ENCODE results near the gene MACROD2. TPM values are rescaled to one million over a fixed set of nuclear protein-coding genes. Genes with fewer than 3 reads are reported as not detected.

Gene MACROD2
- total RNA-seq, 1 donor from 2014 or later = 6.4 TPM

DNA sequence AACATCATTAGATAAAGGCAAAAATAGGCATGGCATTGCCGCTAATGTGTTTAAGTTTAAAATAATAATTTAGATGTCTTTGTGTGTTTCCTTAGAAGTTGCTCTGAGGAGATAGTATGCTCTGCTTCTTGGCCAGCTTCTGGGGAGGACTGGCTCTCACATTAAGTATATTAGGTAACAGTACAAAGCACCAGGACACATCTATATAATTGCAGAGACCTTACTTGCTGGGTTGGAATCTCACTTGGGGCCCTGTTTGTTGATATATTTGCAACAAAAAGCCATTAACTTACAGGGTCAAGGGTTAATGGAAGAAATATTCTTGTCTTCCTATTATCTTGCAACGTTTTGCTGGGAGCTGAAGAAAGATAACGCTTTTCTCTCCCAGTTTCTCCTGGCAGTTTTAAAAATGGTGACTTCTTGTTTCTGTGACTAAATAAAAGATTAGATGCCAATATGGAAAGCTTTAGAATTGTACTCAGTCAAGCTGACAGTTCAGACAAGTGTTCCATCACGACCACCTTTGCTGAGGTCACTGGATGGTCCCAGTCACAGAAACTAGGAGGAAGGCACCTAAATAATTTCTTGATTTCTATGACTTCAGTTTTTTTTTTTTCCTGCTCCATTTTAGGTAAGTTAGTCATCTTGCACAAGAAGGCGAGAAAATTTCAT is 804.4 kb downstream of the MACROD2 start:
- H3K4me3 Mint-ChIP-seq = no peak overlapping the region
- no peak overlapping the region for H3K27ac Mint-ChIP-seq (ENCODE audit: unreplicated experiment)
- TF ChIP-seq, protein P1, sequence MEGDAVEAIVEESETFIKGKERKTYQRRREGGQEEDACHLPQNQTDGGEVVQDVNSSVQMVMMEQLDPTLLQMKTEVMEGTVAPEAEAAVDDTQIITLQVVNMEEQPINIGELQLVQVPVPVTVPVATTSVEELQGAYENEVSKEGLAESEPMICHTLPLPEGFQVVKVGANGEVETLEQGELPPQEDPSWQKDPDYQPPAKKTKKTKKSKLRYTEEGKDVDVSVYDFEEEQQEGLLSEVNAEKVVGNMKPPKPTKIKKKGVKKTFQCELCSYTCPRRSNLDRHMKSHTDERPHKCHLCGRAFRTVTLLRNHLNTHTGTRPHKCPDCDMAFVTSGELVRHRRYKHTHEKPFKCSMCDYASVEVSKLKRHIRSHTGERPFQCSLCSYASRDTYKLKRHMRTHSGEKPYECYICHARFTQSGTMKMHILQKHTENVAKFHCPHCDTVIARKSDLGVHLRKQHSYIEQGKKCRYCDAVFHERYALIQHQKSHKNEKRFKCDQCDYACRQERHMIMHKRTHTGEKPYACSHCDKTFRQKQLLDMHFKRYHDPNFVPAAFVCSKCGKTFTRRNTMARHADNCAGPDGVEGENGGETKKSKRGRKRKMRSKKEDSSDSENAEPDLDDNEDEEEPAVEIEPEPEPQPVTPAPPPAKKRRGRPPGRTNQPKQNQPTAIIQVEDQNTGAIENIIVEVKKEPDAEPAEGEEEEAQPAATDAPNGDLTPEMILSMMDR (conservative IDR thresholded peaks at IDR 0.05) = no peak
- H3K27me3 Mint-ChIP-seq (ENCODE audit: low read depth) = no peaks in the 10 kb centered on the region
- peaks cover 6% of the 10 kb centered on the region for H3K9me3 Mint-ChIP-seq
- H3K4me1 Mint-ChIP-seq = peaks cover 5% of the 10 kb centered on the region
- no peak for DNase-seq (ENCODE audit: low read depth, low spot score)
- peaks cover 2% of the 10 kb centered on the region for H3K36me3 Mint-ChIP-seq (ENCODE audit: low read depth)

DNA sequence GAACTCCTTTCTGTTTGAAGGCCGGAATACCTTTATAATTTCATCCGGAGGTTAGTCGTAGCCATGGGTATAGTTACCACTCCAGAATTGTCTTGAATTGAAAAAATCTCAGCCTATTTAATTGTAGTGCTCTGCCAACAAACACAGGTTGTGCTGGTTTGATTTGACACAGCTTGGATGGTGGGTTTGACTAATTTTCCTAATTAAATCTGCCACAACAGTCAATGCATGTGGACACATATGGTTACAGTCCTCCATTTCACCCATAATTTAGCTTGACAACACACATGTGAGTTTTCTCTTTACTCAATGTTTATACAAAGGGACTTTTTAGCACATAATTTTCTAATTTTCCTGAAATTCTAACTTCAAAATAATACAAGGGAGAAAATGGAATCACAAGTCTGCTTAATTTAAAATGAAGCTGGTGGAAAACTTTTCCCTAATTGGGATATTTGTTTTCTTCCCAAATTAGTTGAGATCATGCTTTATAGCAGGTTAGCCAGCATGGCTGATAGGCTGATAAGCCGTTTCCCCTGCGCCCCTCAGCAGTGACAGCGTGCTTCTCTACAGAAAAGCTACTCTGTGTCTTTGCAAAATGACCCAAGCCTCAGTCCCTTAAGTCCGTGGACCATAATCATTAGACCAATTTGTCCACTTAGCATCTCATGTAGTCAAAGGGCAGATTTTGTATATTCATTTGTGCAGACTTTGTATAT is 805.5 kb downstream of the MACROD2 start:
- H3K4me3 Mint-ChIP-seq = no peak overlapping the region
- peaks cover 5% of the 10 kb centered on the region for H3K4me1 Mint-ChIP-seq
- no peak overlapping the region for H3K27ac Mint-ChIP-seq (ENCODE audit: unreplicated experiment)
- TF ChIP-seq, protein P1 (conservative IDR thresholded peaks at IDR 0.05) = no peak
- DNase-seq (ENCODE audit: low read depth, low spot score) = no peak
- no peaks in the 10 kb centered on the region for H3K27me3 Mint-ChIP-seq (ENCODE audit: low read depth)
- peaks cover 2% of the 10 kb centered on the region for H3K36me3 Mint-ChIP-seq (ENCODE audit: low read depth)
- peaks cover 3% of the 10 kb centered on the region for H3K9me3 Mint-ChIP-seq

GRCh38 chr20:14801591-14802325 is 806.4 kb downstream of the MACROD2 start:
- no peak for DNase-seq (ENCODE audit: low read depth, low spot score)
- peaks cover 2% of the 10 kb centered on the region for H3K36me3 Mint-ChIP-seq (ENCODE audit: low read depth)
- no peak overlapping the region for H3K27ac Mint-ChIP-seq (ENCODE audit: unreplicated experiment)
- H3K27me3 Mint-ChIP-seq (ENCODE audit: low read depth) = no peaks in the 10 kb centered on the region
- H3K4me3 Mint-ChIP-seq = no peak overlapping the region
- TF ChIP-seq, protein P1 (conservative IDR thresholded peaks at IDR 0.05) = no peak
- H3K4me1 Mint-ChIP-seq = peaks cover 5% of the 10 kb centered on the region
- peaks cover 3% of the 10 kb centered on the region for H3K9me3 Mint-ChIP-seq

DNA sequence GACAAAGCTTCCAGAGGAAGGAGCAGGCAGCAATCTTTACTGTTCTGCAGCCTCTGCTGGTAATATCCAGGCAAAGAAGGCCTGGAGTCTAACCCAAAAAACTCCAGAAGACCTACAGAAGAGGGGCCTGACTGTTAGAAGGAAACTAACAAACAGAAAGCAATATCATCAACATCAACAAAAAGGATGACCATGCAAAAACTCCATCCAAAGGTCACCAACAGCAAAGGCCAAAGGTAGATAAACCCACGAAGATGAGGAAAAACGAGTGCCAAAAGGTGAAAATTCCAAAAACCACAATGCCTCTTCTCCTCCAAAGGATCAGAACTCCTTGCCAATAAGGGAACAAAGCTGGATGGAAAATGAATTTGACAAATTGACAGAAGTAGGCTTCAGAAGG is 811.9 kb downstream of the MACROD2 start:
- DNase-seq (ENCODE audit: low read depth, low spot score) = no peak
- Mint-ChIP-seq H3K4me3 (no peak overlapping the region), H3K9me3 (peaks cover 19% of the 10 kb centered on the region), H3K4me1 (no peaks in the 10 kb centered on the region), H3K36me3 (ENCODE audit: low read depth) (peaks cover 21% of the 10 kb centered on the region), H3K27me3 (ENCODE audit: low read depth) (no peaks in the 10 kb centered on the region), H3K27ac (ENCODE audit: unreplicated experiment) (no peak overlapping the region)
- TF ChIP-seq, protein P1 (conservative IDR thresholded peaks at IDR 0.05) = no peak

- H3K27ac Mint-ChIP-seq (ENCODE audit: unreplicated experiment) = no peak overlapping the region
- peaks cover 23% of the 10 kb centered on the region for H3K9me3 Mint-ChIP-seq
- no peaks in the 10 kb centered on the region for H3K4me1 Mint-ChIP-seq
- TF ChIP-seq, protein P1 (conservative IDR thresholded peaks at IDR 0.05) = no peak
- peaks cover 12% of the 10 kb centered on the region for H3K36me3 Mint-ChIP-seq (ENCODE audit: low read depth)
- H3K4me3 Mint-ChIP-seq = no peak overlapping the region
- H3K27me3 Mint-ChIP-seq (ENCODE audit: low read depth) = no peaks in the 10 kb centered on the region
- DNase-seq (ENCODE audit: low read depth, low spot score) = no peak
Observed at GRCh38 chr20:14815340-14815739, 820.0 kb downstream of the MACROD2 start.

Measured in neural crest cell (in vitro differentiated cells).